HCT116 (cell line): ENCODE data around the gene UBE2R2. TPM values are rescaled to one million over a fixed set of nuclear protein-coding genes. Genes with fewer than 3 reads are reported as not detected.
"Not testable (repeated sequence)": the region's sequence is repeated elsewhere in the genome, so short reads cannot be mapped to it uniquely, and the experiment has no call there.

Source experiments
- ATAC-seq: fragments of 200-7000 bp; cut with Tn5 transposase; 2 replicates; pipeline ENCODE4 v1.9.1; 2020; ENCODE audit warnings: mild to moderate bottlenecking, moderate library complexity
- BruUV-seq: library from RNA; stranded (reverse); fragments of 400-500 nt; replicated peaks from 2 replicates; lab custom pipeline; 2021; lab: Mats Ljungman, UMichigan
- CTCF ChIA-PET: fragments of 300-600 bp; sonication (Branson Sonifier 250); formaldehyde crosslinking; loops from one replicate; lab custom pipeline; 2021; ENCODE audit warnings: antibody characterized with exemption; lab: Charles Lee
- POLR2A ChIA-PET: fragments of 300-600, 350-600 bp; sonication (Branson Sonifier 250); formaldehyde crosslinking; loops from one replicate; lab custom pipeline; 2021; ENCODE audit warnings: antibody characterized with exemption; lab: Charles Lee
- RAD21 ChIA-PET, 2 experiments: fragments of 300-600 bp; sonication (Branson Sonifier 250); formaldehyde crosslinking; loops; one replicate each; lab custom pipeline; 2023; ENCODE audit warnings: low total read pairs in 2 of 2; ENCODE audit not compliant: uncharacterized antibody in 2 of 2, unreplicated experiment in 2 of 2, low non-redundant PET in 1 of 2; lab: Charles Lee
- DNase-seq: peaks from one replicate; pipeline ENCODE4 v3.0.0-alpha.2; 2010; ENCODE audit warnings: low read depth, low spot score
- H2AFZ ChIP-seq: fragments of 200-600 bp; shearing (Covaris generic), sonication (generic); 2 replicates; pipeline ENCODE4 v1.6.1; 2017; ENCODE audit warnings: low read depth, mixed run types, mixed read lengths, antibody characterized with exemption, low read length; ENCODE audit not compliant: poor library complexity, severe bottlenecking
- H3K27ac ChIP-seq: 2 replicates; pipeline ENCODE4 v1.5.1; 2012; ENCODE audit warnings: low read depth, low read length
- H3K27me3 ChIP-seq: fragments of 200-600 bp; sonication (generic); 2 replicates; pipeline ENCODE4 v1.6.1; 2016; ENCODE audit warnings: mixed run types, low read length, mixed read lengths; ENCODE audit not compliant: insufficient read depth
- H3K36me3 ChIP-seq, 2 experiments: fragments of 200-500 bp in 1 of 2; fragments of 200-600 bp in 1 of 2; sonication (Bioruptor generic) in 1 of 2; sonication (generic) in 1 of 2; 2 replicates each; pipeline versions ENCODE4 v1.5.1 to v1.6.1; 2014 to 2016; ENCODE audit warnings: low read length in 2 of 2, inconsistent platforms in 1 of 2, mixed read lengths in 1 of 2, mixed run types in 1 of 2; ENCODE audit not compliant: insufficient read depth in 2 of 2, control insufficient read depth in 1 of 2
- H3K4me1 ChIP-seq, 2 experiments: fragments of 200-600 bp in 1 of 2; sonication (generic) in 1 of 2; 2 replicates each; pipeline versions ENCODE4 v1.5.1 to v1.6.1; 2012 to 2017; ENCODE audit warnings: low read length in 2 of 2, inconsistent platforms in 1 of 2, mild to moderate bottlenecking in 1 of 2, mixed read lengths in 1 of 2, mixed run types in 1 of 2, moderate library complexity in 1 of 2; ENCODE audit not compliant: insufficient read depth in 2 of 2, control insufficient read depth in 1 of 2
- H3K4me2 ChIP-seq: fragments of 200-600 bp; sonication (generic); 2 replicates; pipeline ENCODE4 v1.6.1; 2017; ENCODE audit warnings: mixed run types, low read length, mixed read lengths
- H3K4me3 ChIP-seq, 2 experiments: fragments of 200-600 bp in 1 of 2; sonication (generic) in 1 of 2; replicated peaks in 1 of 2; 2 replicates each; pipeline ENCODE4 v1.5.1; 2011 to 2016; ENCODE audit warnings: low read length in 2 of 2, control low read depth in 1 of 2, low read depth in 1 of 2, mild to moderate bottlenecking in 1 of 2, mixed read lengths in 1 of 2, mixed run types in 1 of 2
- H3K79me2 ChIP-seq: fragments of 200-600 bp; sonication (generic); 2 replicates; pipeline ENCODE4 v1.6.1; 2017; ENCODE audit warnings: mild to moderate bottlenecking, mixed run types, low read length, moderate library complexity, mixed read lengths; ENCODE audit not compliant: insufficient read depth
- H3K9ac ChIP-seq: fragments of 200-600 bp; sonication (generic); 2 replicates; pipeline ENCODE4 v1.6.1; 2016; ENCODE audit warnings: low read length, mixed read lengths
- H3K9me2 ChIP-seq: fragments of 200-600 bp; sonication (generic), shearing (Covaris generic); 2 replicates; pipeline ENCODE4 v1.6.1; 2017; ENCODE audit warnings: mixed run types, mild to moderate bottlenecking, moderate library complexity; ENCODE audit not compliant: insufficient read depth
- H3K9me3 ChIP-seq, 2 experiments: fragments of 200-500 bp in 1 of 2; fragments of 200-600 bp in 1 of 2; sonication (Bioruptor generic) in 1 of 2; sonication (generic) in 1 of 2; 2 replicates each; pipeline ENCODE4 v1.6.1; 2014 to 2017; ENCODE audit warnings: low read length in 2 of 2, mixed read lengths in 2 of 2, inconsistent platforms in 1 of 2, low read depth in 1 of 2, mild to moderate bottlenecking in 1 of 2, mixed run types in 1 of 2, moderate library complexity in 1 of 2; ENCODE audit not compliant: control insufficient read depth in 1 of 2, insufficient read depth in 1 of 2
- H4K20me1 ChIP-seq: fragments of 200-600 bp; sonication (generic), shearing (Covaris generic); 2 replicates; pipeline ENCODE4 v1.6.1; 2017; ENCODE audit warnings: mixed run types, mild to moderate bottlenecking, moderate library complexity; ENCODE audit not compliant: insufficient read depth
- EGR1 ChIP-seq: IDR thresholded peaks from 2 replicates; pipeline ENCODE4 v1.6.1; 2012; ENCODE audit warnings: low read depth
- intact Hi-C: fragments of 100-400 bp; cut with micrococcal nuclease; formaldehyde crosslinking; loops from 2 replicates; pipeline ENCODE4 v1.10.0; 2022
- total RNA-seq: library from RNA; stranded (reverse); gene quantifications from one replicate; pipeline ENCODE4 v1.2.1, GENCODE V29; 2021; ENCODE audit not compliant: unreplicated experiment
- TF ChIP-seq, protein P1 (sequence below): IDR thresholded peaks from 2 replicates; pipeline ENCODE4 v1.6.1; 2011; ENCODE audit warnings: mild to moderate bottlenecking, low read length, moderate library complexity; ENCODE audit not compliant: insufficient replicate concordance; ENCODE audit errors: extremely low read depth
- TF ChIP-seq, protein P2 (sequence below): IDR thresholded peaks from 2 replicates; pipeline ENCODE4 v1.6.1; 2012; ENCODE audit warnings: low read depth

The UBE2R2 gene
- total RNA-seq, 1 experiment from 2014 or later = 47.0 TPM

DNA sequence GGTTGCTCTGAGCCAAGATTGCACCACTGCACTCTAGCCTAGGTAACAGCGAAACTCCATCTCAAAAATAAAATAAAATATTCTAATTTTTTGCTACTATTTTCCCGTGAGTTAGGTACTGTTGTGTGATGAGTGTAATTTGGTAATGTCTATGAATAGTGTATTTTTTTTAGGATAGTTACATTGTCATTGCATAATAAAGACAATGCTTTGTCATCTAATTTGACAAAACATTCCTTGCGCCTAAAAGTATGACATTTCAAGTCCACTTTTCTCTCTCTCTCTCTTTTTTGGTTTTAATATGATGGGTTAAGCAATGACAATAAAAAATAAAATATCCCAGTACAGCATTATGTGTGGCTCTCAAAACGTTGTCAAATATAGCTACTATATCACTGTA is 29.3 kb downstream of the UBE2R2 start:
- no peak overlapping the region for H3K9ac ChIP-seq
- DNase-seq (no peak), ATAC-seq (no peak)
- H3K4me3 ChIP-seq = no peak overlapping the region
- no peak overlapping the region for H2AFZ ChIP-seq
- no TSS peak for BruUV-seq
- ChIA-PET POLR2A (no interaction called here), RAD21 (no interaction called here), CTCF (interaction anchor here (1.5 kb wide), 1 partner anchor 32 kb away, joined by 4 read pairs; no protein-coding TSS in a partner anchor)
- no peak overlapping the region for H3K27ac ChIP-seq
- no peaks in the 10 kb centered on the region for H3K9me2 ChIP-seq
- no peak for TF ChIP-seq EGR1
- TF ChIP-seq, protein P1, sequence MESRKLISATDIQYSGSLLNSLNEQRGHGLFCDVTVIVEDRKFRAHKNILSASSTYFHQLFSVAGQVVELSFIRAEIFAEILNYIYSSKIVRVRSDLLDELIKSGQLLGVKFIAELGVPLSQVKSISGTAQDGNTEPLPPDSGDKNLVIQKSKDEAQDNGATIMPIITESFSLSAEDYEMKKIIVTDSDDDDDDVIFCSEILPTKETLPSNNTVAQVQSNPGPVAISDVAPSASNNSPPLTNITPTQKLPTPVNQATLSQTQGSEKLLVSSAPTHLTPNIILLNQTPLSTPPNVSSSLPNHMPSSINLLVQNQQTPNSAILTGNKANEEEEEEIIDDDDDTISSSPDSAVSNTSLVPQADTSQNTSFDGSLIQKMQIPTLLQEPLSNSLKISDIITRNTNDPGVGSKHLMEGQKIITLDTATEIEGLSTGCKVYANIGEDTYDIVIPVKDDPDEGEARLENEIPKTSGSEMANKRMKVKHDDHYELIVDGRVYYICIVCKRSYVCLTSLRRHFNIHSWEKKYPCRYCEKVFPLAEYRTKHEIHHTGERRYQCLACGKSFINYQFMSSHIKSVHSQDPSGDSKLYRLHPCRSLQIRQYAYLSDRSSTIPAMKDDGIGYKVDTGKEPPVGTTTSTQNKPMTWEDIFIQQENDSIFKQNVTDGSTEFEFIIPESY = no peak
- TF ChIP-seq, protein P2, sequence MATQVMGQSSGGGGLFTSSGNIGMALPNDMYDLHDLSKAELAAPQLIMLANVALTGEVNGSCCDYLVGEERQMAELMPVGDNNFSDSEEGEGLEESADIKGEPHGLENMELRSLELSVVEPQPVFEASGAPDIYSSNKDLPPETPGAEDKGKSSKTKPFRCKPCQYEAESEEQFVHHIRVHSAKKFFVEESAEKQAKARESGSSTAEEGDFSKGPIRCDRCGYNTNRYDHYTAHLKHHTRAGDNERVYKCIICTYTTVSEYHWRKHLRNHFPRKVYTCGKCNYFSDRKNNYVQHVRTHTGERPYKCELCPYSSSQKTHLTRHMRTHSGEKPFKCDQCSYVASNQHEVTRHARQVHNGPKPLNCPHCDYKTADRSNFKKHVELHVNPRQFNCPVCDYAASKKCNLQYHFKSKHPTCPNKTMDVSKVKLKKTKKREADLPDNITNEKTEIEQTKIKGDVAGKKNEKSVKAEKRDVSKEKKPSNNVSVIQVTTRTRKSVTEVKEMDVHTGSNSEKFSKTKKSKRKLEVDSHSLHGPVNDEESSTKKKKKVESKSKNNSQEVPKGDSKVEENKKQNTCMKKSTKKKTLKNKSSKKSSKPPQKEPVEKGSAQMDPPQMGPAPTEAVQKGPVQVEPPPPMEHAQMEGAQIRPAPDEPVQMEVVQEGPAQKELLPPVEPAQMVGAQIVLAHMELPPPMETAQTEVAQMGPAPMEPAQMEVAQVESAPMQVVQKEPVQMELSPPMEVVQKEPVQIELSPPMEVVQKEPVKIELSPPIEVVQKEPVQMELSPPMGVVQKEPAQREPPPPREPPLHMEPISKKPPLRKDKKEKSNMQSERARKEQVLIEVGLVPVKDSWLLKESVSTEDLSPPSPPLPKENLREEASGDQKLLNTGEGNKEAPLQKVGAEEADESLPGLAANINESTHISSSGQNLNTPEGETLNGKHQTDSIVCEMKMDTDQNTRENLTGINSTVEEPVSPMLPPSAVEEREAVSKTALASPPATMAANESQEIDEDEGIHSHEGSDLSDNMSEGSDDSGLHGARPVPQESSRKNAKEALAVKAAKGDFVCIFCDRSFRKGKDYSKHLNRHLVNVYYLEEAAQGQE = no peak
- peaks cover 18% of the 10 kb centered on the region for H4K20me1 ChIP-seq
- H3K4me1 ChIP-seq = peaks cover 5 to 16% of the 10 kb centered on the region in 2 experiments; a peak in 3 of 4 replicates
- H3K4me2 ChIP-seq = no peak overlapping the region
- H3K27me3 ChIP-seq = no peaks in the 10 kb centered on the region
- intact Hi-C loops = no loop called here
- no peaks in the 10 kb centered on the region for H3K9me3 ChIP-seq
- peaks cover 98% of the 10 kb centered on the region for H3K79me2 ChIP-seq
- H3K36me3 ChIP-seq = no peaks in the 10 kb centered on the region

DNA sequence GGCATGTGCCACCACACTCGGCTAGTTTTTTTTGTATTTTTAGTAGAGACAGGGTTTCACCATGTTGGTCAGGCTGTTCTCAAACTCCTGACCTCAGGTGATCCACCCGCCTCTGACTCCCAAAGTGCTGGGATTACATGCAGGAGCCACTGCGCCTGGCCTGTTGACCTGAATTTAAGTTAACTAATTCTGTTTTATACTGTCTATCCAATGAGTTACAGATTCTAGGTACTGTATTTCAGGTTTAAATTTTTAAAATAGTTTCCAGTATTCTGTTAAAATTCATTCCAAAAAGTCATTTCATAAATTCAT is 30.9 kb downstream of the UBE2R2 start:
- H3K9ac ChIP-seq, H3K9me2 ChIP-seq, H3K9me3 ChIP-seq, CTCF ChIA-PET, H3K4me3 ChIP-seq, H3K27ac ChIP-seq, intact Hi-C loops, H3K4me2 ChIP-seq, BruUV-seq, H3K36me3 ChIP-seq, DNase-seq, H2AFZ ChIP-seq, H3K27me3 ChIP-seq, ATAC-seq: not testable (repeated sequence)
- H3K79me2 ChIP-seq = peaks cover 98% of the 10 kb centered on the region
- peaks cover 21% of the 10 kb centered on the region; the same call in 1 of the 2 replicates for H4K20me1 ChIP-seq
- peaks cover 5 to 24% of the 10 kb centered on the region in 2 experiments; a peak in 3 of 4 replicates for H3K4me1 ChIP-seq
- ChIA-PET RAD21 (interaction anchor here in 1 of 2 experiments (0.5 kb wide), 1 partner anchor 110 kb away, joined by 3 read pairs; no protein-coding TSS in a partner anchor), POLR2A (interaction anchor here (0.7 kb wide), 1 partner anchor 203 kb away, joined by 4 read pairs; no protein-coding TSS in a partner anchor)
